Kasumi-1 (cell line): ENCODE data around the gene LRP10.
A peak's percentile ranks its signal among the peaks of the same experiment; 100 is the strongest.

Source experiments
- DNase-seq, 2 experiments: peaks; one replicate each; lab custom pipeline; 2025; lab: John Stamatoyannopoulos, UW

LRP10 gene

DNA sequence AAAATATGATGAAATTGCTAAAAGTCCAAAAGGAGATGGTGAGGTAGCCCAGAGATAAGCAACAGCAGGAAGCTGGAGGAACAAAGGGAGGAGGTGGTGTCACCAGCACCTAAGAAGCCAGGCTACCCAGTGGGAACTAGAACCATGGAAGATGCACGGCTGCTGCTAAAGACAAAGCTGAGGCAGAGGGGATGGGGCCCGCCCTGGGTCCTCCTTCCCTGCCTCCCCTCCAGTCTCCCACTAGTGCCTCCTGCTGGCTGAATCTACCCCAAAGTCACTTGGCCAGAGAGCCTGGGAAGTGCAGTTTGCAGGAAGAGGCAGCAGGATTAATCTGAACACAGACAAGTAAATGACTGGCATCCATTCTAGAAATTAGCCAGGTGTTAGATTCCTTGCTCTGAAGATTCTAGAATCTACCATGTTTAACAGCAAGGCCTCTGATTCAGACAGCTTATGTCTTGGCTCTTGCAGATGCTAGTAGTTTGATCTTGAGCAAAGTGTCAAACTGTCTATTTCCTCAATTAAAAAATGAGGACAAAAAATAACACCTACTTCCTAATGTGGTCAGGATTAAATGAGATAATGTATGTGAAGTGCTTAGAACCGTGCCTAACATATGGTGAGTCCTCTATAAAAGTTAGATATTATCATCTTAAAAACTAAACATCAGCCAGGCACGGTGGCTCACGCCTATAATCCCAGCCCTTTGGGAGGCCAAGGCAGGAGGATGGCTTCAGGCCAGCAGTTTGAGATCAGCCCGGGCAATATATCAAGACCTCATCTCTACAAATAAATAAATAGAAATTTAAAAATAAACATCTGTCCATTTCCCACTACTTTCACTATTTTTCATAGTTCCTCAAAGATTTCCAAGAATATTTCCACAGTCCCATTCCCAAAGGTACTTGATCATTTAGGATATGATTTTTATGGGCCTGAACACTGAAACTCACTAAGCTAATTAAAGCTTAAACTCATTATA is 5.8 kb upstream of the LRP10 start:
- DNase-seq = peak in 1 of 2 experiments; percentile 16

DNA sequence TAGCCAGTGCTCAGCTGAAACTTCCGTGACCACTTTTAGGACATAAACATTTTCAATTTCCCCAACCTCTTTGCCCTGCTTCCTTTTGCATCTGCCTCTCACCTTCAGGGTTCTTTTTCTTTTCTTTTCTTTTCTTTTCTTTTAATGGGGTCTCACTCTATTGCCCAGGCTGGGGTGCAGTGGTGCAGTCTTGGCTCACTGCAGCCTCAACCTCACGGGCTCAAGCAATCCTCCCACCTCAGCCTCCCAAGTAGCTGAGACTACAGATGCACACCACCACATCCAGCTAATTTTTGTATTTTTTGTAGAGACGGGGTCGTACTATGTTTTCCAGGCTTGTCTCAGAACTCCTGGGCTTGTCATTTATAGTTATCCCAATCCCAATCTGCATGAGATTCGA is 4.7 kb upstream of the LRP10 start:
- DNase-seq = no peak

DNA sequence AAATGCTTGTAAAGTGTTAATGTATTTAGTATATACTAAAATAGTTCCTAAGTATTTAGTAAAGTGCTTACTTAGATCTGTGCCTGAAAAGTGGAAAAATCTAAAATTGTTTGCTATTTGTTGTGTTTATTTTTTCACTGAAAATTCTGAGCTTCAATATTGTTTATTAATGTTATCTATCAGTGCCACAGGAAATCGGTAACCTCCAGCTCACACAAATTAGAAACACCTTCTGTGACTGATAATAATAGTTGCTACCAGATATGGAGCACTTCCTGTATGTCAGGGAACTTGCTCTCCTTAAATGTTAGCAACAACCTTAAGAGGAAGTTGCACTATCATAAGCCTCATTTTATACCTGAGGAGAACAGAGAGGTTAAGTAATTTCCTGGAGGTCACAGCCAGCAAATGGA is 723 bp upstream of the LRP10 start:
- peak in 1 of 2 experiments; percentile 79 for DNase-seq

DNA sequence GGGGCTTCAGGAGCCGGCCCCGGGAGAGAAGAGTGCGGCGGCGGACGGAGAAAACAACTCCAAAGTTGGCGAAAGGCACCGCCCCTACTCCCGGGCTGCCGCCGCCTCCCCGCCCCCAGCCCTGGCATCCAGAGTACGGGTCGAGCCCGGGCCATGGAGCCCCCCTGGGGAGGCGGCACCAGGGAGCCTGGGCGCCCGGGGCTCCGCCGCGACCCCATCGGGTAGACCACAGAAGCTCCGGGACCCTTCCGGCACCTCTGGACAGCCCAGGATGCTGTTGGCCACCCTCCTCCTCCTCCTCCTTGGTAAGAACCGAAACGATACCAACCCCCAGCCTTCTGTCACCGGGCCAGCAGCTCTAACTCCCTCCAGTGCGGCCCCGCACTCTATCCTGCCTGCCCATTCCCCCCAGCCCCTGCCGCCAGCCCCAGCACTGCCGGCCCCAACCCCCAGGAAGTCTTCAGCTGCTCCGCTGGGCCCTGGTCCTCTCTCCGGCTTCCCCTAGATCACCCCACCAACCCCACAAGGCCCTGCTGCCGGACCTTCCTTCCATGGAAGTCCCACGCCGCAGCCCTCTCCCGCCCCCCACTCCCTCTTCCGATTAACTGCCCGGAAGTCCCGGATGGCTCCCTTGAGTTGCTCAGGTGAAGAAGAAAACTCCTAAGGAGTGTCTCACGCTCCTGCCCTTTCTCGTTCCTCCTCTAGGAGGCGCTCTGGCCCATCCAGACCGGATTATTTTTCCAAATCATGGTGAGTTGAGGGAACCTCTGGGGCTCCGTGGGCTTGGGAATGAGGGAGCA is 693 bp downstream of the LRP10 start:
- peak; percentile 64 to 72 for DNase-seq

DNA sequence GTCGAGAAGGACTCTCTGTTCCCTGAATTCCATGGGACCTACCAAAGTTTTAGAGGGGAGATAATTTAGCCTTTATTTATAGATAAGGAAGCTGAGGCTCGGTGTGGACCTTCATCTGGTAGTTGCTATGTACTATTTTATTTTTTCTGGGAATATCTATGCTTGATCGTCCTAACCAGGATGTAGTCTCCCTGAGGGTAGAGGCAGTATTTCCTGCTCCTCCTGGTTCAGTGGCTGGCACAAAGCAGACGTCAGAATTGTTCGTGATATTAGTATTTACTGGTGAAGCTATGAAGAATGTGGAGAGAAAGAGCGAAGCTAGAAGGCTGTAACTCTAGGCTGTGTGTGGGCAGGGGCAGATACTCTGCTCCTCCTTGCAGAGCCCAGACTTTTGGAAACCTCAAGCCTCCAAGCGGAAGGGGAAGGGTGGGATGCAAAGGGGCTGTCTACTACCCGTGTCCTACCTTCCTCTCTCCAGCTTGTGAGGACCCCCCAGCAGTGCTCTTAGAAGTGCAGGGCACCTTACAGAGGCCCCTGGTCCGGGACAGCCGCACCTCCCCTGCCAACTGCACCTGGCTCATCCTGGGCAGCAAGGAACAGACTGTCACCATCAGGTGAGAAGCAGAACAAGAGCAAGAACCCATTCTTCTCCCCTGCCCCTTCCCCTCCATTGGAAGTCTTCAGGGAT is 1.4 kb downstream of the LRP10 start:
- no peak for DNase-seq

DNA sequence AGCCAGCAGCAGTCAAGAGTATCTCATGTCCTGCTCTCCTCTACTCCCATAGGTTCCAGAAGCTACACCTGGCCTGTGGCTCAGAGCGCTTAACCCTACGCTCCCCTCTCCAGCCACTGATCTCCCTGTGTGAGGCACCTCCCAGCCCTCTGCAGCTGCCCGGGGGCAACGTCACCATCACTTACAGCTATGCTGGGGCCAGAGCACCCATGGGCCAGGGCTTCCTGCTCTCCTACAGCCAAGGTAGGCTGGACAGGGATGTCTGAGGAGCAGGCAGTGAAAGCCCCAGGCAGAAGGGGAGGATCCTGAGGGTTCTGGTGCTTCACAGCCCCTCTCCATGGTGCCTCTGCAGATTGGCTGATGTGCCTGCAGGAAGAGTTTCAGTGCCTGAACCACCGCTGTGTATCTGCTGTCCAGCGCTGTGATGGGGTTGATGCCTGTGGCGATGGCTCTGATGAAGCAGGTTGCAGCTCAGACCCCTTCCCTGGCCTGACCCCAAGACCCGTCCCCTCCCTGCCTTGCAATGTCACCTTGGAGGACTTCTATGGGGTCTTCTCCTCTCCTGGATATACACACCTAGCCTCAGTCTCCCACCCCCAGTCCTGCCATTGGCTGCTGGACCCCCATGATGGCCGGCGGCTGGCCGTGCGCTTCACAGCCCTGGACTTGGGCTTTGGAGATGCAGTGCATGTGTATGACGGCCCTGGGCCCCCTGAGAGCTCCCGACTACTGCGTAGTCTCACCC is 3.6 kb downstream of the LRP10 start:
- DNase-seq = no peak

DNA sequence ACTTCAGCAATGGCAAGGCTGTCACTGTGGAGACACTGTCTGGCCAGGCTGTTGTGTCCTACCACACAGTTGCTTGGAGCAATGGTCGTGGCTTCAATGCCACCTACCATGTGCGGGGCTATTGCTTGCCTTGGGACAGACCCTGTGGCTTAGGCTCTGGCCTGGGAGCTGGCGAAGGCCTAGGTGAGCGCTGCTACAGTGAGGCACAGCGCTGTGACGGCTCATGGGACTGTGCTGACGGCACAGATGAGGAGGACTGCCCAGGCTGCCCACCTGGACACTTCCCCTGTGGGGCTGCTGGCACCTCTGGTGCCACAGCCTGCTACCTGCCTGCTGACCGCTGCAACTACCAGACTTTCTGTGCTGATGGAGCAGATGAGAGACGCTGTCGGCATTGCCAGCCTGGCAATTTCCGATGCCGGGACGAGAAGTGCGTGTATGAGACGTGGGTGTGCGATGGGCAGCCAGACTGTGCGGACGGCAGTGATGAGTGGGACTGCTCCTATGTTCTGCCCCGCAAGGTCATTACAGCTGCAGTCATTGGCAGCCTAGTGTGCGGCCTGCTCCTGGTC is 4.3 kb downstream of the LRP10 start:
- DNase-seq = no peak

DNA sequence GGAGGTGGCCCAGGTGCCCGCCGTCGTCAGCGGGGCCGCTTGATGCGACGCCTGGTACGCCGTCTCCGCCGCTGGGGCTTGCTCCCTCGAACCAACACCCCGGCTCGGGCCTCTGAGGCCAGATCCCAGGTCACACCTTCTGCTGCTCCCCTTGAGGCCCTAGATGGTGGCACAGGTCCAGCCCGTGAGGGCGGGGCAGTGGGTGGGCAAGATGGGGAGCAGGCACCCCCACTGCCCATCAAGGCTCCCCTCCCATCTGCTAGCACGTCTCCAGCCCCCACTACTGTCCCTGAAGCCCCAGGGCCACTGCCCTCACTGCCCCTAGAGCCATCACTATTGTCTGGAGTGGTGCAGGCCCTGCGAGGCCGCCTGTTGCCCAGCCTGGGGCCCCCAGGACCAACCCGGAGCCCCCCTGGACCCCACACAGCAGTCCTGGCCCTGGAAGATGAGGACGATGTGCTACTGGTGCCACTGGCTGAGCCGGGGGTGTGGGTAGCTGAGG is 5.5 kb downstream of the LRP10 start:
- no peak for DNase-seq

DNA sequence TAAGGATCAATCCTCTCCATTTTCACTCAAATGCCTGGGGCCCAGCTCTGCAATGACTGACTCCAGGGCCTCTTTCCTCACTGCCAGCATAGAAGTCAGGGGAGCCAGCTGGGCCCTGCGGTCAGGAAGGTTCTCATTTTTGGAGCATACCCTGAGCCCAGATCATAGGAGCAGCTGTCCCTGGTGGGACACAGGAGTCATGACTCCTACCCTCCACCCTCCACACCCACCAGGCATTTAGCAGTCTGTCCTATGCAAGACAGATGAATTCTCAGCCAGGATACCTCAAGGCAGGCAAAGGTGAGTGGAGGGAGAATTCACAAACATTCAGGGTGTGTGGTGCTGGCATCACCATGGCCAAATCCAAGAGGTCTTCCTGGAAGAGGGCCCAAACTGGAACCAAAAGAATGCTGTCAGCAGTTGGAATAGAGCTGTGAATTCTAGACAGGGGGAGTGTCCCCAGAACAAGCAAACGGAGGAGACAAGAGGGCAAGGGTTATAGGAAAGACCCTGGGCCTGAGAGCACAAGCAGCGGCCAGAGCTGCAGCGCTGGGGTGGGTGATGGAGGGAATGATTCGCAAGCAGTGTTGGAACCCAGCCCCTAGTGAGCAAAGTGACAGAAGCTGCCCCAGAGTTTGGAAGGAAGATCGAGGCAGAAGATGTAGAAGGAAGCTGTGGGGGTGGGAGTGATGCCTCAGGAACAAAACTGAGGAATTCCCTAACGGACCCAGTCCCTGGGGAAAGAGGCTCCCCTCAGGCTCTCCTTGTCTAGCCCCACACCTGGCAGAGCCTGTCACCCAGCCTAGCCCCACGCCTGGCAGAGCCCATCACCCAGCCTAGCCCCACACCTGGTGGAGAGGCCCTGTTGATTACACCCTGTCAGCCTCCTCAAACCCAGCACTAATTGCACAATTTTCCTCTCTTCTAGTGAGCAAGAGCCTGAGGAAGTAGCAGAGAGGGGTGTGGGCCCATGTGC is 7.0 kb downstream of the LRP10 start:
- DNase-seq = no peak

DNA sequence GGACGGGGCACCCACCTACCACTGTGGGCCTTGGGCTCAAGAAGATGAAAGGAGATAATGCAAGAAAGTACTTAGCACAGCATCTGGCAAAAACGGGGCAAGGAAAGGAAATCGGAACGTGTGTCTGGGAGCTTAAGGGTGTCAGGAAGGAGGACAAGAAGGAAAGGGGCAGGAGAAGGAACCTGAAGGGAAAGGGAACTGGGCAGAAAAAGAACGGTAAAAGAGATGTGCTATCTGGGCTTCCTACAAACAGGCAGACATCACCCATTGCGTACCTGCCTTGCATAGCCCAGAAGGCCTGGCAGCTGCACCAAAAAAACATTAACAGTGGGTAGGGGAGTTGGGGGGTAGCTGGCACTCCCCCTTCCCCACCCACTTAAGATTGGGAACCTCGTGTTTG is 10.5 kb downstream of the LRP10 start:
- no peak for DNase-seq

DNA sequence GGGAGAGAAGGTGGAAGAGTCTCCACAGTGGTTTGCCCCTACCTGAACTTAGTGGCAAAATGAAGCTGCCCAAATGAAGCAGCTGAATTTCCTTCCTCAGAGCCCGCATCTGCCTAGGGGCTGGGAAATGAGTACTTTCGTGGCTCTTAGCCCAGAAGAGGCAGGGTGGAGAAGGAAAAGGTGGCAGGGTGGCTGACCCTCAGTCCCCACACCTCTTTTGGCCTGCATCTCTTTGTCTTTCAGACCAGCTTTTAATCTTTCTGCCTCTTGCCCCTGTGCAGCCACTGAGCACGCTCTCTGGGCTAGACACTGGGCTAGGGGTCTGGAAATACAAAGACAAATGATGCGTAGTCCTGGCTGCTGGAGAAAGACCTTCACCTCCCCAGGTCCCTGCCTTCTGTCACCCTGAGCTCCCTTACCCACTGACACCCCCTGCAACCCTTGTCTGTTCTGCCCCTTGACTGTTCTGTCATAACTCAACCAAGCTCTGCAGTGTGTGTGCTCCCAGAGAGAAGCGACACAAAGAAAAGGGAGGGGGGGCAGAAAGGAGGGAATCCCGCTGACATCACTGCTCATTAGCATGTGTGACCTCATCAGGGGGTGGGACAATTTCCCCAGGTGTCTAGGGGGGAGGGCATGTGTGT is 11.1 kb downstream of the LRP10 start:
- DNase-seq = no peak

DNA sequence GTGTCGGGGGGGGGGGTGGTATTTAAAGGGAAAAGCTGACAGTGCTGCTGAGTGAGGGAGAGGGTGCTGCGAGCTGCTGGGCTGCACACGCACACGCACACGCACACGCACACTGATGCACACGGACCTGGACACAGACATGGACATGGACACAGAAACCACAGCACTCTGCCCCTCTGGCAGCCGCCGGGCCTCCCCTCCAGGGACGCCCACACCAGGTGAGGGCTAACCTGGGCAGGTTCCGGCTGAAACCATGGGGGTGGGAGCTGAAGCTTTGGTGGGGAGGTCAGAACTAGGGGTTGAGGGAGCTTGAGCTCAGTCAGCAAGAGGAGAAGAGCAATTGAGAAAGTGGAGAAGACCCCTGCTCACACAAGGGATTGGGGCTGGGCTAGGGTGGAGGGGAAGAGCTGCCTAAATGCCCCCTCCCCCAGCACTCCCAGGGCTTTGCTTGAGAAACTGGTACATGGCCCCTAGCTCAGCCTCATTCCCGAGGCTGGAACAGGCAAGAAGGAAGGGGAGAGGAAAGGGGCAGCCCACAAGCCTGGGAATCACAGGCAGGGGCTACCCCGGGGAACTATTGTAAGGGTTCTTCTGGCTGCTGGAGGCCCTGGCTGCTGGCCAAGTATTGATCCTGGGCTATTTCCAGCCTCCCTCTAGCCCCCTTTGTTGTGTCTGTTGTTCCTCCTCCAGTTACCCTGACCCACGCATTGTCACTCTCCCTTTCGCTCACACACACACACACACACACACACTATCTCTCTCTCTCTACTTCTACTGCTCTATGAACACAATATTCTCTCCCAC is 11.8 kb downstream of the LRP10 start, which contains the start of gene REM2:
REM2 (plus strand) TSS at position 50 of the 804 bp plus-strand sequence; CDS start at position 116, 66 bp downstream.
- DNase-seq = no peak

DNA sequence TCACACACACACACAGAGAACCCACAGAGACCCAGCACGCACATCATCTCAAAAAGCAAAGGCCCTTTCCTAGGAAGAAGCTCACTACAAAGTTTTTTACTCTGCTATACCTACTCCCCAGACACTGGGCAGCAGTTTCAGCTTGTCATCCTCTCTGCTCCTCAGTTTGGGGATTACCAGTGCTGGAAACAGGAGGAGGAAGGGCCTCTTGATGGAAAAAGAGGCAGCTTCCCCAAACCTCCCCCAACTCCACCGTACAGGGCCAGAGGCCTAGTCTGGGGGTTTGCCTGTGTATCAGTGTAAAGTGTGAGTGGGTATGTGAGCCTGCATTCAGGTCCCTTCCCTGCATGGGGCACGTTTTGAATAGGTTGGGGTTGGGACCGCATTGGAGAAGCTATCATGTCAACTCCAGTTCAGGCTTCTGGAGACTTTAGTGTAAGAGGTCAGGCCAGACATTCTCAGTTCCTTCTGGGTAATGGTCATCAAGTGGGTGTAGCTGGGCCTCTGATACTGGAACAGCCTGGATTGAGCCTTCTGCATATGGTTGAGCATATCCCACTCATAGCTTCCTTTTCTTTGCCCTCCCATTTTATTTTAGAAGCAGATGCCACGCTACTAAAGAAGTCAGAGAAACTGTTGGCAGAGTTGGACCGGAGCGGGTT is 12.7 kb downstream of the LRP10 start:
- DNase-seq = peak in 1 of 2 experiments; percentile 11

DNA sequence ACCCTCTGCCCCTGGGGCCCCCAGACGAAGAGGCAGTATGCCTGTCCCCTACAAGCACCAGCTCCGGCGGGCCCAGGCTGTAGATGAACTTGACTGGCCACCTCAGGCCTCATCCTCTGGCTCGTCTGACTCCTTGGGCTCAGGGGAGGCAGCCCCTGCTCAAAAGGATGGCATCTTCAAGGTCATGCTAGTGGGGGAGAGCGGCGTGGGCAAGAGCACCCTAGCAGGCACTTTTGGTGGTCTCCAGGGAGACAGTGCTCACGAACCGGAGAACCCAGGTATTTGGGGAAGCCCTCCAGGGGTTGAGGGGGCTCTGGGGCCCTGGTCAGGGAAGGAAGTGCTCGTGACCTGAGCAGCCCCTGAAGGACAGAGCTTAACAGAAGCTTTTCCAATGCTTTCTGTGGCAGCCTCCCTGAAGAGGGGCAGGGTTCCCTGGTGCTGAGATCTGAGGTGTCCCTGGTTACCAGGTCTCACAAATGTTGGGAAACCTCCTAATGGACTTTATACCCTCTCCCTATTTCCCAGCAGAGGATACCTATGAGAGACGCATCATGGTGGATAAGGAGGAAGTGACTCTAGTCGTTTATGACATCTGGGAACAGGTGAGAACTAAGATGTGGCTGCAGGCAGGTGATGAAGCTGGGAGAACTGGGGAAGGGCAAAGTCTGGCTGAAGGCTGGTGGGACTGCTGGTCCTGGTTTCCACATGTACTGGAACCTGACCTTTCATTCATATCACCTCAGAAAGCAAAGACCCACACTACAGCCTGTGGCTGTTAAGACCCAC is 13.4 kb downstream of the LRP10 start:
- no peak for DNase-seq

DNA sequence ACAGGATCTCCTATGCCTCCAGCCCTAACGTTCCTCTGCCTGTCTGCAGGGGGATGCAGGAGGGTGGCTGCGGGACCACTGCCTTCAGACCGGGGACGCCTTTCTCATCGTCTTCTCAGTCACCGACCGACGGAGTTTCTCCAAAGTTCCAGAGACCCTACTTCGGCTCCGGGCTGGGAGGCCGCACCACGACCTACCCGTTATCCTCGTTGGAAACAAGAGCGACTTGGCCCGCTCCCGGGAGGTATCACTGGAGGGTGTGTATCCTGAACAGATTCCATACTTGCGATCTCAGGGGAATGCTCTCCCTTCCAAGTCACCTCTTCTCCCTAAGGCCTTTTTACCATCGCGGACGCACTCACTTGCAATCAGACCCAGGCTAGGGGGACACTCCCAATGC is 14.4 kb downstream of the LRP10 start:
- DNase-seq = no peak

DNA sequence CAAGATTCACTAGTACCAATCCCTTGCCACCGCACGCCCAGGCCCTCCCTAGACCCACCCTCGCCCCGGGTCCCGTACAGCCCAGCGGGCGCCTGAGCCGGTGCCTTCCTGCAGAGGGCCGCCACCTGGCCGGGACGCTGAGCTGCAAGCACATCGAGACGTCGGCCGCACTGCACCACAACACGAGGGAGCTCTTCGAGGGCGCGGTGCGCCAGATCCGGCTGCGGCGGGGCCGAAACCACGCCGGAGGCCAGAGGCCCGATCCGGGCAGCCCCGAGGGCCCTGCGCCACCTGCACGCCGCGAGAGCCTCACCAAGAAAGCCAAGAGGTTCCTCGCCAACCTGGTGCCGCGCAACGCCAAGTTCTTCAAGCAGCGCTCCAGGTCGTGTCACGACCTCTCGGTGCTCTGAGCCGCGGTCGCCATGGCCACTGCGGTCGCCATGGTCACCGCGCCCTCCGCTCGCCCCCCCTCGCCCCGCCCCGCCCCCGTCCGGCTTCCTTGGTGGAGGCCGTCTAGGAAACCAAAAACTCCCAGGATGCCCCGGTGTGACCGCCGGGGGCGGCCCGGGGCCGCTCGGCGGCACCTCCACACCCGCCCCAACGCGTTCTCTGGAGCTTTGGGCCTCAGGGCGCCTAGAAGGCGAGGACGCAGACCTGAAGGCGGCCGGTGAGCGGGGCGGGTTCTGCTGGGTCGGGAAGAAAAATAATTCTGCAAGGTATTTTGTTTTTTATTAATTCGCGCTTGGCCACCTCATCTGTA is 15.1 kb downstream of the LRP10 start:
- DNase-seq = no peak
